Type B pancreatic cell (in vitro differentiated cells): ENCODE data around the gene CNBP. TPM values are rescaled to one million over a fixed set of nuclear protein-coding genes. Genes with fewer than 3 reads are reported as not detected.

Experiments used
- DNase-seq: peaks from one replicate; pipeline ENCODE4 v3.0.0; 2021; ENCODE audit warnings: mixed read lengths; ENCODE audit not compliant: unreplicated experiment; ENCODE audit errors: extremely low spot score
- H3K27ac Mint-ChIP-seq: 2 replicates; pipeline ENCODE4 v1.8.0; 2021; ENCODE audit warnings: mild to moderate bottlenecking, mixed read lengths
- H3K27me3 Mint-ChIP-seq: 2 replicates; pipeline ENCODE4 v1.8.0; 2021; ENCODE audit warnings: mixed read lengths
- H3K36me3 Mint-ChIP-seq: 2 replicates; pipeline ENCODE4 v1.8.0; 2021; ENCODE audit warnings: mixed read lengths
- H3K4me1 Mint-ChIP-seq: one replicate; pipeline ENCODE4 v1.8.0; 2021; ENCODE audit warnings: mixed read lengths; ENCODE audit not compliant: unreplicated experiment
- H3K4me3 Mint-ChIP-seq: 2 replicates; pipeline ENCODE4 v1.8.0; 2021; ENCODE audit warnings: mild to moderate bottlenecking, mixed read lengths
- H3K9me3 Mint-ChIP-seq: 2 replicates; pipeline ENCODE4 v1.8.0; 2021; ENCODE audit warnings: mixed read lengths
- CTCF ChIP-seq: fragments of 200-600 bp; sonication (generic); conservative IDR thresholded peaks from 2 replicates; pipeline ENCODE4 v1.5.0; 2021; ENCODE audit warnings: antibody characterized with exemption, mild to moderate bottlenecking
- total RNA-seq: library from RNA; stranded (reverse); gene quantifications from 2 replicates; pipeline ENCODE4 v1.2.1, GENCODE V29; 2021; ENCODE audit warnings: low replicate concordance

CNBP gene
- total RNA-seq, 1 donor from 2014 or later, result 260 TPM

GRCh38 chr3:129184396-129184657 lies 631 bp upstream of the CNBP start:
- Mint-ChIP-seq H3K36me3 (peaks cover 12% of the 10 kb centered on the region), H3K27ac (peak overlapping the region; percentile 96), H3K27me3 (no peaks in the 10 kb centered on the region), H3K4me1 (peaks cover 17% of the 10 kb centered on the region), H3K4me3 (peak overlapping the region; percentile 95), H3K9me3 (no peaks in the 10 kb centered on the region)
- TF ChIP-seq CTCF, result no peak
- no peak for DNase-seq

- TF ChIP-seq CTCF, result no peak
- H3K27me3 Mint-ChIP-seq, result no peaks in the 10 kb centered on the region
- H3K27ac Mint-ChIP-seq, result peak overlapping the region; percentile 96
- no peaks in the 10 kb centered on the region for H3K9me3 Mint-ChIP-seq
- H3K36me3 Mint-ChIP-seq, result peaks cover 15% of the 10 kb centered on the region
- peaks cover 24% of the 10 kb centered on the region for H3K4me1 Mint-ChIP-seq
- no peak for DNase-seq
- H3K4me3 Mint-ChIP-seq, result peak overlapping the region; percentile 95
Observed at GRCh38 chr3:129182390-129183185, 1.1 kb downstream of the CNBP start.

- TF ChIP-seq CTCF, result no peak
- Mint-ChIP-seq H3K27ac (peak overlapping the region; percentile 96), H3K27me3 (no peaks in the 10 kb centered on the region), H3K4me1 (peaks cover 24% of the 10 kb centered on the region), H3K4me3 (peak overlapping the region; percentile 95), H3K36me3 (peaks cover 16% of the 10 kb centered on the region), H3K9me3 (no peaks in the 10 kb centered on the region)
- DNase-seq, result no peak
Observed at GRCh38 chr3:129181819-129182218, 1.9 kb downstream of the CNBP start.

DNA sequence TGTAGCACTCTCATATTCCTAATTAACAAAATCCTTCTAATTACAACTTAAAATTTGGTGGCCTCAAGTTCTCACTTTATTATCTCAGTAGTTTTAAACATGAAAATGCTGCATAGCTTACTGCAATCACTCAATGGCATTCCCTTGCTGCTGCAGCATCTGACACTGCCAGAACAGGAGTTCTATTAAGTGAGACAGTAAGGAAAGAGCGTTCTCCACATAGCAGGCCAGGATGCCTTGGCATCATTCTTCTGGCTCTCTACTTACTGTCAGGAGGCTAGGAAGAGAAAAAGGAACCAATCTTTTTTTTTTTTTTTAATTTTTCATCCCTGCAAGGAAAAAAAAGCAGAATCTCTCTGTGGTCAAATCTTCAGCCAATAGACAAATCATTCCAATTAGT lies 3.2 kb downstream of the CNBP start:
- no peak for TF ChIP-seq CTCF
- DNase-seq, result no peak
- Mint-ChIP-seq H3K9me3 (no peaks in the 10 kb centered on the region), H3K4me1 (peaks cover 31% of the 10 kb centered on the region), H3K27ac (peak overlapping the region; percentile 96), H3K4me3 (peak overlapping the region; percentile 77), H3K36me3 (peaks cover 26% of the 10 kb centered on the region), H3K27me3 (no peaks in the 10 kb centered on the region)

DNA sequence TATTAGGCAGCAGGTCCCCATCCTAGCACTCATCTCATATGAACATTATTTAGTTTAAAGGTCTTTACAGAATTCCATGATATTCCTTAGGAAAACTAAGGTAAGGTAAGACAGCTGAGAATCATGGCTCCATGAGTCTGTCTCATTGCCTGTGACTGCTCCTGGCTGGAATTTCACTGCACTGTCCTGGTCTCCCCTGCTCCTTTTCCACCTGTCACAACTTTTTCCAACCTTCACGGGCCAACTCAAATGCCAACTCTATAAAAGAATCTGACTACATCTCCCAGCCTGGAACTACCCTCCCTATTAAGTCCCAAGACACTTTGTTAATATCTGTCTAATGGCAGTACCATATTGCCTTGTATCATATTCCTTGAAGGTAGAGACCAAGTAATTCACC lies 7.6 kb downstream of the CNBP start:
- Mint-ChIP-seq H3K27ac (peak overlapping the region; percentile 1), H3K9me3 (no peaks in the 10 kb centered on the region), H3K27me3 (no peaks in the 10 kb centered on the region), H3K4me3 (no peak overlapping the region), H3K36me3 (peaks cover 20% of the 10 kb centered on the region), H3K4me1 (peaks cover 22% of the 10 kb centered on the region)
- no peak for TF ChIP-seq CTCF
- DNase-seq, result no peak
